HG03439 (cell line): ENCODE results near the gene METTL13.

Experiments
- ATAC-seq: cut with Tn5 transposase; IDR thresholded peaks from one replicate; pipeline ENCODE4 v1.9.1; 2021; ENCODE audit warnings: mild to moderate bottlenecking, moderate library complexity; ENCODE audit not compliant: unreplicated experiment

The METTL13 gene

GRCh38 chr1:171844381-171844780 is 62.9 kb downstream of the METTL13 start:
- ATAC-seq = no peak

GRCh38 chr1:171845998-171846397 is 64.5 kb downstream of the METTL13 start:
- ATAC-seq = no peak
